Fibroblast of peridontal ligament (primary cell): ENCODE data around the gene SNU13.
"Not testable (repeated sequence)": the region's sequence is repeated elsewhere in the genome, so short reads cannot be mapped to it uniquely, and the experiment has no call there.

ENCODE experiments used
- DNase-seq: peaks from one replicate; pipeline ENCODE4 v3.0.0-alpha.2; 2010; ENCODE audit errors: extremely low read depth

The SNU13 gene

DNA sequence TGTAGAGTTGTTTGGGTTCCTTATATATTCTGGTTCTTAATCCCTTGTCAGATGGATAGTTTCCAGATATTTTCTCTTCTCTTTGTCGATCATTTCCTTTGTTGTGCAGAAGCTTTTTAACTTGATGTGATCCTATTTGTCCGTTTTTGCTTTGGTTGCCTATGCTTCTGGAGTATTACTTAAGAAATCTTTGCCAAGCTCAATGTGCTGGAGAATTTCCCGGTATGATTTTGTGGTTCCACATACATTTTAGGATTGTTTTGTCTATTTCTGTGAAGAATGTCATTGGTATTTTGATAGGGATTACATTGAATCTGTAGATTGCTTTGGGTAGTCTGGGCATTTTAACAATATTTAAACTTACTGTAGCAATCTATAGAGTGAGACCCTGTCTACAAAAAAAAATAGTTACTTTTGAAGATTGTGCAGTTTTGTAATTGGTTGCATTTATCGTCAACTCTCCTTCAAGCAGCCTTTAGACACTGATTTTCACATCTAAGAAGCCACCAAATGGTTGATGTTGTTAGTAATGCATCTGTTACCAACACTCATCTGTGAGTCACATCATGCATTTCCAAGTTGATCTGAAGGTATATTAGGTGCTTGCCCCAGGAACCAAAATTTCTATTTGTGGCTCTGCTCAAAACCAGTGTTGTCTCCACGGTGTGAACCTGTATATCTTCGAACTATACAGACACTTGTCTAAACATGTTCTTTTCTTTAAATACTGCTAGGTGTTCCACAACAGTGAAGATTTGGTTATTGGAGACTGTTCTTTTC is 46.1 kb downstream of the SNU13 start:
- peak; percentile 35 for DNase-seq

GRCh38 chr22:41641854-41642253 is 46.8 kb downstream of the SNU13 start:
- no peak for DNase-seq

DNA sequence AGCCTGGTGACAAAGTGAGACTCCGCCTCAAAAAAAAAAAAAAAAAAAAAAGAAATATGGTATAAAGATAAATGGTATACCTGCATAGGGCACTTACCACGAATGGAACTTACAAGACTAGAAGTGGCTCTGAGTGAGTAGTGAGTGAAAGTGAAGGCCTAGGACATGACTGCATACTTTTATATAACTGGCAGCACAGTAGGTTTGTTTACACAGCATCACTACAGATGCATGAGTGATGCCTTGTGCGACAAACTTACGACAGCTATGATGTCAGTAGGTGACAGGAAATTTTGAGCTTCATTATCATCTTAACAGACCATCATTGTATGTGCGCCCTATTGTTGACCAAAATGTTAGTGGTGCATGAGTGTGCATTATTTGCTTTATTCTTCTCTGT is 49.9 kb downstream of the SNU13 start:
- DNase-seq = no peak

GRCh38 chr22:41638124-41638523 is 50.5 kb downstream of the SNU13 start:
- no peak for DNase-seq

DNA sequence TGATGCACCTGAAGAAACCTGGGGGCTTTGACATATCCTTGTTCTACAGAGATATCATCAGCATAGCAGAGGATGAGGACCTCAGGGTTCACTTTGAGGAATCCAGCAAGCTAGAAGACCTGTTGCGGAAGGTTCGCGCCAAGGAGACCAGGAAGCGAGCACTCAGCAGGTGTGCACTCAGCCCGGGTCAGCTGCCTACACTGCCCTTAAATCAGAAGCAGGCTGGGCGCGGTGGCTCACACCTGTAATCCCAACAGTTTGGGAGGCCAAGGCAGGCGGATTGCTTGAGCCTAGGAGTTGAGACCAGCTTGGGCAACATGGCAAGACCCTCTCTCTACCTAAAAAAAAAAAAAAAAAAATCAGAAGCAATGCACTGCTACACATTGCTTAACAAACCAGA is 51.0 kb downstream of the SNU13 start:
- not testable (repeated sequence) for DNase-seq

DNA sequence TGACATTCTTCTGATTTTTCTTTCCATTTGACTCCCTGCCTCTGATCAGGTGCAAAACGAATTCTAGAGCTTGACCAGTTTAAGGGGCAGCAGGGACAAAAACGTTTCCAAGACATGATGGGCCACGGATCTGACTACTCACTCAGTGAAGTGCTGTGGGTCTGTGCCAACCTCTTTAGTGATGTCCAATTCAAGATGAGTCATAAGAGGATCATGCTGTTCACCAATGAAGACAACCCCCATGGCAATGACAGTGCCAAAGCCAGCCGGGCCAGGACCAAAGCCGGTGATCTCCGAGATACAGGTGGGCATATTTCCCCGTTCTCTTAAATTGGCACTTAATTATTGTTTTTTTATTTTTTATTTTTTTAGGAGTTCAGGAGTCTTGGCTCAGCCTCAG is 52.2 kb downstream of the SNU13 start:
- peak; percentile 52 for DNase-seq

- not testable (repeated sequence) for DNase-seq
Observed at GRCh38 chr22:41634610-41635009, 54.1 kb downstream of the SNU13 start.

DNA sequence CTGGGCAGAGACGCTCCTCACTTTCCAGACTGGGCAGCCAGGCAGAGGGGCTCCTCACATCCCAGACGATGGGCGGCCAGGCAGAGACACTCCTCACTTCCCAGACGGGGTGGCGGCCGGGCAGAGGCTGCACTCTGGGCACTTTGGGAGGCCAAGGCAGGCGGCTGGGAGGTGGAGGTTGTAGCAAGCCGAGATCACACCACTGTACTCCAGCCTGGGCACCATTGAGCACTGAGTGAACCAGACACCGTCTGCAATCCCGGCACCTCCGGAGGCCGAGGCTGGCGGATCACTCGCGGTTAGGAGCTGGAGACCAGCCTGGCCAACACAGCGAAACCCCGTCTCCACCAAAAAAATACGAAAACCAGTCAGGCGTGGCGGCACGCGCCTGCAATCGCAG is 57.1 kb downstream of the SNU13 start:
- DNase-seq = not testable (repeated sequence)

- DNase-seq = not testable (repeated sequence)
Observed at GRCh38 chr22:41631115-41631514, 57.6 kb downstream of the SNU13 start.

DNA sequence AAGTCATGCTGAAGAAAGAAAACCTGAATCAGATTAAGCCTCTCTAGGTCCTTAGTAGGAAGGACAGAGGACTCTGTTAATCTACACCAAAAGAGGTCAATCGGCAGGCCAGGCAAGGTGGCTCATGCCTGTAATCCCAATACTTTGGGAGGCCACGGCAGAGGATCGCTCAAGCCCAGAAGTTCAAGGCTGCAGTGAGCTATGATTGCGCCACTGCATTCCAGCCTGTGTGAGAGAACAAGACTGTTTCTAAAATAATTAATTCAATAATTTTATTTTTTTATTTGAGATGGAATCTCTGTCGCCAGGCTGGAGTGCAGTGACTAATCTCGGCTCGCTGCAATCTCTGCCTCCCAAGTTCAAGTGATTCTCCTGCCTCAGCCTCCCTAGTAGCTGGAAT is 63.1 kb downstream of the SNU13 start:
- DNase-seq = no peak
